Adrenal gland (tissue), 12 donors: Measurements from ENCODE around the gene MUC21. TPM values are rescaled to one million over a fixed set of nuclear protein-coding genes. Genes with fewer than 3 reads are reported as not detected.
"Not testable (repeated sequence)": the region's sequence is repeated elsewhere in the genome, so short reads cannot be mapped to it uniquely, and the experiment has no call there.

Experiments
- DNase-seq, 7 donors: peaks; one replicate each; pipeline ENCODE4 v3.0.0-alpha.2; 2019 to 2020
- H3K27ac ChIP-seq, 5 donors: fragments of 200-600 bp; sonication (generic) in 4 of 5; 1 replicate in 3 of 5; 2 replicates in 2 of 5; pipeline versions ENCODE4 v1.5.1 to v1.8.0; 2016 to 2020; ENCODE audit warnings: mild to moderate bottlenecking in 1 of 5
- H3K27me3 ChIP-seq: fragments of 200-600 bp; 2 replicates; pipeline ENCODE4 v1.8.0; 2021
- H3K36me3 ChIP-seq, 2 donors: fragments of 200-600 bp; replicated peaks in 1 of 2; 1 replicate in 1 of 2; 2 replicates in 1 of 2; pipeline versions ENCODE4 v1.5.1 to v1.8.0; 2018 to 2022
- H3K4me1 ChIP-seq, 2 donors: fragments of 200-600 bp; replicated peaks in 1 of 2; 1 replicate in 1 of 2; 2 replicates in 1 of 2; pipeline versions ENCODE4 v1.5.1 to v1.8.0; 2018 to 2021
- H3K4me3 ChIP-seq, 4 donors: fragments of 200-600 bp; sonication (generic) in 3 of 4; one replicate each; pipeline ENCODE4 v1.5.1; 2016 to 2018
- H3K9me3 ChIP-seq, 3 donors: fragments of 200-600 bp; sonication (generic) in 1 of 3; replicated peaks in 1 of 3; 1 replicate in 2 of 3; 2 replicates in 1 of 3; pipeline versions ENCODE4 v1.5.1 to v1.8.0; 2016 to 2021
- POLR2A ChIP-seq, 2 donors: fragments of 450-650 bp; IDR thresholded peaks; one replicate each; pipeline ENCODE4 v1.6.1; 2017; ENCODE audit warnings: antibody characterized with exemption in 2 of 2, mild to moderate bottlenecking in 2 of 2, moderate library complexity in 1 of 2
- WGBS, 4 donors: extraction: QIAGEN DNeasy Blood & Tissue Kit in 2 of 4; methylation state at CpG; one replicate each; pipeline versions ENCODE4 v1.1.5 to v1.1.7; 2013 to 2017; 5-methylcytosine and 5-hydroxymethylcytosine counted together
- intact Hi-C, 2 donors: fragments of 100-400 bp; cut with DNase I; formaldehyde crosslinking; loops; one replicate each; pipeline versions ENCODE4 v1.14.1 to v1.15.0; 2022 to 2023
- polyA plus RNA-seq, 3 donors: library from polyadenylated mRNA; stranded (reverse); fragments of 200-250 nt in 2 of 3; fragments of 350-450 nt in 1 of 3; fragmentation: Illumina TruSeq in 1 of 3; extraction: RNeasy Lipid Tissue Mini Kit (QIAGEN cat#74804) in 1 of 3; gene quantifications; one replicate each; pipeline ENCODE4 v1.2.3, GENCODE V29; 2013 to 2014
- total RNA-seq, 9 donors: library from RNA; depleted of rRNA in 4 of 9; stranded (reverse); fragments of >200 nt in 4 of 9; fragments of 120-200 nt in 1 of 9; fragmentation: NEBNext Ultra II Directional in 1 of 9; extraction: Animal tissue kit (Norgen Biotek cat#: 25700) in 1 of 9; gene quantifications; one replicate each; pipeline versions ENCODE4 v1.1.0 to v1.2.4, GENCODE V29; 2013 to 2023
- TF ChIP-seq, protein P1 (sequence below), 6 experiments: fragments of 450-650 bp in 4 of 6; fragments of 200-600 bp in 2 of 6; sonication (generic) in 1 of 6; IDR thresholded peaks; 1 replicate in 5 of 6; 2 replicates in 1 of 6; pipeline versions ENCODE4 v1.5.1 to v1.8.0; 2016 to 2021; ENCODE audit warnings: antibody characterized with exemption in 6 of 6, mild to moderate bottlenecking in 2 of 6, moderate library complexity in 1 of 6
- donor health status: healthy with polysubstance abuse.
- donor health status: Bipolar disorder and iron deficiency.
- donor health status: DM: yes; HTN: yes; CAD: no.
- donor health status: DM: no; HTN: no; CAD: no.
- donor health status: DM: no; HTN: no; CAD: no.
- donor health status: DM: yes; HTN: yes; CAD: no.

MUC21 gene
- total and polyA plus RNA-seq, 12 donors = 0.16 to 0.34 TPM; not detected in 10

DNA sequence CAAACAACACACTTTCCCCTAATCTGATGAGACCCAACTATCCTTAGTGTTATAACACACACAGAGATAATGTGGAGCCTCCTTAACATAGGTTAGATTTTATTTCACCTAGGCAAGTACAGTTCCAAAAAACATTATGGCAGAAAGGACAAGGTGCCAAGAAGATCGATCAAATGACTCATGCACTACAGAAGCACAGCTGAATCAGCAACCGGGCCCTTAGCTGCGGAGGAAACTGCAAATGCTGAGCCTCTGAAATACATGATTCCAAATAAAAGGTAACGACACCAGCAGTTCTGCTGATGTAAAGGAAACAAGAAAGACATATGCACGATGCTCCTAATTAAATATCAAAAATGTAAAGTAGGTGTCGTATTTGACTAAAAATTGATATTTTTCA, 19.9 kb upstream of the MUC21 start:
- Histone ChIP-seq H3K4me3 (no peak overlapping the region), H3K27me3 (no peaks in the 10 kb centered on the region), H3K9me3 (no peaks in the 10 kb centered on the region), H3K4me1 (no peaks in the 10 kb centered on the region), H3K36me3 (no peaks in the 10 kb centered on the region), H3K27ac (no peak overlapping the region)
- TF ChIP-seq POLR2A (IDR thresholded peaks at IDR 0.05) = no peak
- TF ChIP-seq, protein P1, sequence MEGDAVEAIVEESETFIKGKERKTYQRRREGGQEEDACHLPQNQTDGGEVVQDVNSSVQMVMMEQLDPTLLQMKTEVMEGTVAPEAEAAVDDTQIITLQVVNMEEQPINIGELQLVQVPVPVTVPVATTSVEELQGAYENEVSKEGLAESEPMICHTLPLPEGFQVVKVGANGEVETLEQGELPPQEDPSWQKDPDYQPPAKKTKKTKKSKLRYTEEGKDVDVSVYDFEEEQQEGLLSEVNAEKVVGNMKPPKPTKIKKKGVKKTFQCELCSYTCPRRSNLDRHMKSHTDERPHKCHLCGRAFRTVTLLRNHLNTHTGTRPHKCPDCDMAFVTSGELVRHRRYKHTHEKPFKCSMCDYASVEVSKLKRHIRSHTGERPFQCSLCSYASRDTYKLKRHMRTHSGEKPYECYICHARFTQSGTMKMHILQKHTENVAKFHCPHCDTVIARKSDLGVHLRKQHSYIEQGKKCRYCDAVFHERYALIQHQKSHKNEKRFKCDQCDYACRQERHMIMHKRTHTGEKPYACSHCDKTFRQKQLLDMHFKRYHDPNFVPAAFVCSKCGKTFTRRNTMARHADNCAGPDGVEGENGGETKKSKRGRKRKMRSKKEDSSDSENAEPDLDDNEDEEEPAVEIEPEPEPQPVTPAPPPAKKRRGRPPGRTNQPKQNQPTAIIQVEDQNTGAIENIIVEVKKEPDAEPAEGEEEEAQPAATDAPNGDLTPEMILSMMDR (IDR thresholded peaks at IDR 0.05) = no peak
- intact Hi-C loops = no loop called here
- WGBS, 4 donors = 40 to 51% (median 48%) methylated on average over 6 of the region's 6 CpGs
- peak in 6 of 7 donors; percentile 40 to 61 (median 52) for DNase-seq

DNA sequence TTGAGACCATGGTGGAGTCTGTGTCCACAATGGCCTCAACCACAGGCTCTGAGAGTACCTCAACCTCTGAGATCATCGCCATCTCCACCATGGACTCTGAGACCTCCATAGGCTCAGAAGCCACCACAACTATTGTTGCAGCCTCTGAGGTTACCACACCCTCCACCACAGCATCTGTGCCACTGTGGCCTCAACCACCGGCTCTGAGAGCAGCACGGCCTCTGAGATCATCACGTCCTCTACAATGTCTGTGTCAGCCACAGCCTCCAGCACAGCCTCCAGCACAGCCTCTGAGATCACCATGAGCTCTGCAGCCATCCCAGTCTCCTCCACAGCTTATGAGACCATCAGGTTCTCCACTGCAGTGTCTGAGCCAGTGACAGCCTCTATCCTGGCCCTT, 19.4 kb upstream of the MUC21 start:
- intact Hi-C loops = no loop called here
- Histone ChIP-seq H3K4me1 (no peaks in the 10 kb centered on the region), H3K27me3 (no peaks in the 10 kb centered on the region), H3K36me3 (no peaks in the 10 kb centered on the region), H3K27ac (no peak overlapping the region), H3K9me3 (no peaks in the 10 kb centered on the region), H3K4me3 (no peak overlapping the region)
- no peak for DNase-seq
- no peak for TF ChIP-seq POLR2A (IDR thresholded peaks at IDR 0.05)
- TF ChIP-seq, protein P1 (IDR thresholded peaks at IDR 0.05) = no peak
- 73 to 85% (median 80%) methylated on average over 4 of the region's 4 CpGs for WGBS, 4 donors

DNA sequence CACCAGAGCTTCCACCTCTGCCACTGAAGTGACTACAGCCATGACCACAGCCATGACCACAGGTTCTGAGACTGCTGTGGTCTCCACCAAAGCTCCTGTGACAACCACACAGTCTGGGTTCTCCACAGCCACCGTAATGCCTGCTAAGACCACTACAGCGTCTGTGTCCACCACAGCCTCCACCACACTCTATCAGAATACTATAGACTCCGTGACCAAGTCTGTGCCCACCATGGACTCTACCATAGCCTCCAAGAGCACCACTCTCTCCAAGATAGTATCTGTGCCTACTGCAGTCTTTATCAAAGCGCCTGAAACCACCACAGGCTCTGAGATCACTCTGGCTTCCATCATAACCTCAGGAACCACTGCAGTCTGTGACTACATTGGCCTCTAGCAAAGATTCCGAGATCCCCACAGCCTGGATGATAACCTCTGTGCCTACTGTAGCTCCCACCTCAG, 18.3 kb upstream of the MUC21 start:
- no peaks in the 10 kb centered on the region for H3K4me1 ChIP-seq
- no peaks in the 10 kb centered on the region for H3K36me3 ChIP-seq
- no peak for DNase-seq
- no peak overlapping the region for H3K27ac ChIP-seq
- no peak overlapping the region for H3K4me3 ChIP-seq
- no peaks in the 10 kb centered on the region for H3K9me3 ChIP-seq
- intact Hi-C loops = no loop called here
- 83 to 86% (median 85%) methylated on average over 4 to 5 of the region's 5 CpGs for WGBS, 4 donors
- TF ChIP-seq, protein P1 (IDR thresholded peaks at IDR 0.05) = no peak
- no peak for TF ChIP-seq POLR2A (IDR thresholded peaks at IDR 0.05)
- H3K27me3 ChIP-seq = no peaks in the 10 kb centered on the region

DNA sequence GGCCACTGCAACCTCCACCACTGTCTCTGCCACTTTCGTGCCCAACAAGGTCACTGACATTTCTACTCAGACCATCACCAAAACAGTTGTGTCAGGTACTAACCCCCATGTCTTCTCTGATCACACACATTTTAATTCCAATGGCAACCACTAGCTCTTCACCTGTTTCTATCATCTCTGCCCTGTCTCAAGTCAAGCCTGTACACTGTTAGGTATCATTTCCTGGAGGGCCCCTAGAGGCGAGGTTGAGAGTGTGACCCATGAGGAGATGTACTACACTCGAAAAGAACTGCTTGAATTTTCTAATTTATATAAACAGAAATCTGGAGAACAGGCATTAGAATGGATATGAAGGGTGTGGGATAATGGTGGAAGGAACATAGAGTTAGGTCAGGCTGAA, 17.4 kb upstream of the MUC21 start:
- H3K4me1 ChIP-seq = no peaks in the 10 kb centered on the region
- 74 to 82% (median 76%) methylated on average over 3 of the region's 3 CpGs for WGBS, 4 donors
- DNase-seq = no peak
- TF ChIP-seq, protein P1 (IDR thresholded peaks at IDR 0.05) = no peak
- no peak for TF ChIP-seq POLR2A (IDR thresholded peaks at IDR 0.05)
- intact Hi-C loops = no loop called here
- no peaks in the 10 kb centered on the region for H3K27me3 ChIP-seq
- H3K27ac ChIP-seq = no peak overlapping the region
- H3K4me3 ChIP-seq = no peak overlapping the region
- no peaks in the 10 kb centered on the region for H3K36me3 ChIP-seq
- H3K9me3 ChIP-seq = no peaks in the 10 kb centered on the region

DNA sequence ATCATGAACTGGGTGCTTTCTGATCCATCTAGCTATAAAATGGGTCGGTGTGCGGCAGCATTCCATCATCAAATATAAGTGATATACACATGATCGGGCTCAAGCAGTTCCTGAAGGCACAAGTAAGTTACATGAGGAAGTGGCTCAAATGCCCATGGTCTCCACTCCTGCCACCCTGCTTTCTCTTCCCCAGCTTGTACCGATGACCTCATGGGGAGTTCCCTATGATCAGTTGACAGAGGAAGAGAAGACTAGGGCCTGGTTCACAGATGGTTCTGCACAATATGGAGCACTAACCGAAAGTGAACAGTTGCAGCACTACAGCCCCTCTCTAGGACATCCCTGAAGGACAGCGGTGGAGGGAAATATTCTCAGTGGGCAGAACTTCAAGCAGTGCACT, 14.3 kb upstream of the MUC21 start:
- H3K27me3 ChIP-seq, H3K27ac ChIP-seq, H3K4me1 ChIP-seq, H3K4me3 ChIP-seq, intact Hi-C loops, H3K9me3 ChIP-seq, H3K36me3 ChIP-seq: not testable (repeated sequence)
- peak in 2 of 7 donors; percentile 17 to 24 for DNase-seq
- 78 to 90% (median 85%) methylated on average over 6 of the region's 6 CpGs for WGBS, 4 donors
